Testis (tissue), 3 donors: Measurements from ENCODE around the gene PLEKHD1. TPM values are rescaled to one million over a fixed set of nuclear protein-coding genes. Genes with fewer than 3 reads are reported as not detected.

Source experiments
- DNase-seq: peaks from one replicate; pipeline ENCODE4 v3.0.0-alpha.2; 2019
- H3K27ac ChIP-seq, 2 donors: fragments of 200-600 bp; sonication (generic); one replicate each; pipeline ENCODE4 v1.5.1; 2019
- H3K27me3 ChIP-seq: fragments of 200-600 bp; sonication (generic); one replicate; pipeline ENCODE4 v1.5.1; 2019
- H3K36me3 ChIP-seq: fragments of 200-600 bp; sonication (generic); one replicate; pipeline ENCODE4 v1.5.1; 2017; ENCODE audit warnings: low read depth; ENCODE audit errors: missing control alignments
- H3K4me1 ChIP-seq: fragments of 200-600 bp; sonication (generic); one replicate; pipeline ENCODE4 v1.5.1; 2019
- H3K4me3 ChIP-seq, 2 donors: fragments of 200-600 bp; sonication (generic); one replicate each; pipeline ENCODE4 v1.5.1; 2017 to 2019
- H3K9me3 ChIP-seq: fragments of 200-600 bp; sonication (generic); one replicate; pipeline ENCODE4 v1.5.1; 2017
- POLR2A ChIP-seq: fragments of 450-650 bp; IDR thresholded peaks from one replicate; pipeline ENCODE4 v1.6.1; 2017; ENCODE audit warnings: antibody characterized with exemption, mild to moderate bottlenecking, moderate library complexity
- WGBS, 2 donors: methylation state at CpG; one replicate each; pipeline ENCODE4 v1.1.5; 2018; 5-methylcytosine and 5-hydroxymethylcytosine counted together
- intact Hi-C: fragments of 100-400 bp; cut with DNase I; formaldehyde crosslinking; loops from one replicate; pipeline ENCODE4 v1.15.1; 2023; ENCODE audit warnings: low total_unique reads
- polyA plus RNA-seq: library from polyadenylated mRNA; stranded (reverse); fragments of 350-450 nt; fragmentation: Illumina TruSeq; extraction: RNeasy Lipid Tissue Mini Kit (QIAGEN cat#74804); gene quantifications from one replicate; pipeline ENCODE4 v1.2.3, GENCODE V29; 2014; ENCODE audit warnings: low read depth, low replicate concordance; ENCODE audit not compliant: insufficient read depth
- total RNA-seq, 2 donors: library from RNA; depleted of rRNA; stranded (reverse); fragments of >200 nt; gene quantifications; one replicate each; pipeline ENCODE4 v1.2.3, GENCODE V29; 2016
- TF ChIP-seq, protein P1 (sequence below), 3 experiments: fragments of 450-650 bp in 2 of 3; fragments of 200-600 bp in 1 of 3; sonication (generic) in 1 of 3; IDR thresholded peaks; one replicate each; pipeline ENCODE4 v1.5.1; 2016 to 2019; ENCODE audit warnings: antibody characterized with exemption in 3 of 3, mild to moderate bottlenecking in 2 of 3, moderate library complexity in 1 of 3

The PLEKHD1 gene
- total and polyA plus RNA-seq, 3 donors from 2014 or later, result 0.87 to 1.9 (median 1.1) TPM

DNA sequence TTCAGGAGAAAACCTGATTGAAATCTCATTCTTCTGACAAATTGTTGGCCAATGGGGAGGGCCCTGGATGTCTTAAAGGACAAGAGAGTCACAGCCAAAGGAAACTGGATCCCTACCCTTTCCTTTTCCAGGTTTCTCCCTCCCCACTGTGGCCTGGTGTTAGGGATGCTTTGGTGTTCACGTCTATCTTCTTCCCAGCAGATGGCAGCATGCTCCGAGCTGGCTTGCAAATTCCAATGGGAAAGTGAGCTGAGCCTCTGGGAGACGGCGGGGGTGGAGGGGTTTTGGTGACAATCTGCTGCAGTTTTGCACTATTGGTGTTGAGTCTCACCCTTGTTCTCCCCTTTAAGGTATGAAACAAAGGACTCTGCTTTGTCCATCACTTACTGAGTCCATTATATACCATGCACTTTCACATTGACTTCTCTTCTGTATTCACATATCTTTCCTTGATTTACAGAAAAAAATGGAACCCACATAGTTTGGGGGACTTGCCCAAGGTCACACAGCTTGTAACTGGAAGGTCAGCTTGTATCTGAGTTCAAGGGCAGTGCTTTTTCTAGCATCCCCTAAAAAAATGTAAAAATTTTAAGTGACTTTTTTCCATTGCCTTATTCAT lies 50.8 kb downstream of the PLEKHD1 start:
- 27 to 39% methylated on average over 4 of the region's 4 CpGs for WGBS, 2 donors
- TF ChIP-seq, protein P1, sequence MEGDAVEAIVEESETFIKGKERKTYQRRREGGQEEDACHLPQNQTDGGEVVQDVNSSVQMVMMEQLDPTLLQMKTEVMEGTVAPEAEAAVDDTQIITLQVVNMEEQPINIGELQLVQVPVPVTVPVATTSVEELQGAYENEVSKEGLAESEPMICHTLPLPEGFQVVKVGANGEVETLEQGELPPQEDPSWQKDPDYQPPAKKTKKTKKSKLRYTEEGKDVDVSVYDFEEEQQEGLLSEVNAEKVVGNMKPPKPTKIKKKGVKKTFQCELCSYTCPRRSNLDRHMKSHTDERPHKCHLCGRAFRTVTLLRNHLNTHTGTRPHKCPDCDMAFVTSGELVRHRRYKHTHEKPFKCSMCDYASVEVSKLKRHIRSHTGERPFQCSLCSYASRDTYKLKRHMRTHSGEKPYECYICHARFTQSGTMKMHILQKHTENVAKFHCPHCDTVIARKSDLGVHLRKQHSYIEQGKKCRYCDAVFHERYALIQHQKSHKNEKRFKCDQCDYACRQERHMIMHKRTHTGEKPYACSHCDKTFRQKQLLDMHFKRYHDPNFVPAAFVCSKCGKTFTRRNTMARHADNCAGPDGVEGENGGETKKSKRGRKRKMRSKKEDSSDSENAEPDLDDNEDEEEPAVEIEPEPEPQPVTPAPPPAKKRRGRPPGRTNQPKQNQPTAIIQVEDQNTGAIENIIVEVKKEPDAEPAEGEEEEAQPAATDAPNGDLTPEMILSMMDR (IDR thresholded peaks at IDR 0.05), result peak in 1 of 3 experiments; percentile 53
- no peak for TF ChIP-seq POLR2A
- H3K36me3 ChIP-seq, result no peaks in the 10 kb centered on the region
- DNase-seq, result peak; percentile 40
- H3K27me3 ChIP-seq, result no peaks in the 10 kb centered on the region
- no peaks in the 10 kb centered on the region for H3K9me3 ChIP-seq
- no peaks in the 10 kb centered on the region for H3K4me1 ChIP-seq
- no peak overlapping the region for H3K27ac ChIP-seq
- H3K4me3 ChIP-seq, result no peak overlapping the region
- intact Hi-C loops, result no loop called here

- TF ChIP-seq, protein P1 (IDR thresholded peaks at IDR 0.05), result no peak
- TF ChIP-seq POLR2A, result no peak
- no peak overlapping the region for H3K4me3 ChIP-seq
Measured at GRCh38 chr14:69536971-69537370, 52.4 kb downstream of the PLEKHD1 start.

DNA sequence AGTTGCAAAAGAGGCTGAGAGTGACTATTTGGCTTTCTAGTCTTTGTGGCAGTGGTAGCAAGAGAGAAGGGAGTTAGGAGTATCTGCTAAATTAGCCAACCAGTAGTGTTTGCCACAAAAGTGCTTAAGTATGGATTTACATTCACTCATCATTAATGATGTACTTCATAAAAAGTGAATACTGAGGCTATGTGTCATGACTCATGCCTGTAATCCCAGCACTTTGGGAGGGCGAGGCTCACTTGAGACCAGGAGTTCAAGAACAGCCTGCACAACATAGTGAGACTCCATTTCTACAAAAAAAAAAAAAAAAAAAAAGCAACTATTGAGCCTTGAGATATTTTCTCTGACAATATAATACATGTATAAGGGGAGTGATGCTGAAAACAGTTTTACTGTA lies 53.4 kb downstream of the PLEKHD1 start:
- intact Hi-C loops, result no loop called here
- H3K36me3 ChIP-seq, result no peaks in the 10 kb centered on the region
- 80 to 87% methylated on average over 1 of the region's 1 CpG for WGBS, 2 donors
- TF ChIP-seq, protein P1 (IDR thresholded peaks at IDR 0.05), result no peak
- TF ChIP-seq POLR2A, result no peak
- H3K4me1 ChIP-seq, result no peaks in the 10 kb centered on the region
- no peak overlapping the region for H3K4me3 ChIP-seq
- H3K27me3 ChIP-seq, result no peaks in the 10 kb centered on the region
- H3K27ac ChIP-seq, result no peak overlapping the region
- H3K9me3 ChIP-seq, result no peaks in the 10 kb centered on the region
- no peak for DNase-seq

More at GRCh38 chr14:69536971-69537370, 52.4 kb downstream of the PLEKHD1 start:
- intact Hi-C loops, result no loop called here
- no peaks in the 10 kb centered on the region for H3K36me3 ChIP-seq
- H3K27ac ChIP-seq, result no peak overlapping the region
- no peak for DNase-seq
- no peaks in the 10 kb centered on the region for H3K4me1 ChIP-seq
- no peaks in the 10 kb centered on the region for H3K9me3 ChIP-seq
- H3K27me3 ChIP-seq, result no peaks in the 10 kb centered on the region

DNA sequence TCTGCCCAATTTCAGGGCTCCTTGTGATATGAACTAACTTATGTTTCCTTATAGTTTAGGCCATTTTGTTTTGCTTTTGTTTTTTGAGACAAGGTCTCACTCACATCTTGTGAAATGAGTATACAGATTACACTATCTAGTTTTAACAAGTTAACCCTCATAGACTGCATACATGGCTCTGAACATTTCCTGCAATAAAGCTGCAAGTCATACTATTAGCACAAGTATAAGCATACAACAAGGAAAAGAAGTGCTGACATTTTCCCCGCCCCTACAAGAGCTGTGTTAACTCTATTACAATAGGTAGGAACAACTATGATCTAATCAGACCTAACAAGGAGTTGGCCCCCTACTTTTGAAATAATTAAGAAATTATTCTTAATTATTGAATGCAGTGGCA lies 54.2 kb downstream of the PLEKHD1 start:
- H3K4me1 ChIP-seq, result no peaks in the 10 kb centered on the region
- intact Hi-C loops, result no loop called here
- no peaks in the 10 kb centered on the region for H3K9me3 ChIP-seq
- no peak overlapping the region for H3K4me3 ChIP-seq
- no peak overlapping the region for H3K27ac ChIP-seq
- H3K36me3 ChIP-seq, result no peaks in the 10 kb centered on the region
- no peaks in the 10 kb centered on the region for H3K27me3 ChIP-seq
- no peak for DNase-seq
- TF ChIP-seq POLR2A, result no peak
- TF ChIP-seq, protein P1 (IDR thresholded peaks at IDR 0.05), result no peak
- WGBS, 2 donors, result 94 to 100% methylated on average over 1 of the region's 1 CpG
